ENCODE measurements around the gene BAIAP2.

BAIAP2 gene

GRCh38 chr17:81128774-81129173, 93.8 kb downstream of the BAIAP2 start:
- no peak for DNase-seq

- DNase-seq: no peak
Measured at GRCh38 chr17:81129289-81129688, 94.3 kb downstream of the BAIAP2 start.

GRCh38 chr17:81129711-81130367, 94.9 kb downstream of the BAIAP2 start:
- no peak for DNase-seq

GRCh38 chr17:81130385-81131361, 95.7 kb downstream of the BAIAP2 start:
- no peak for DNase-seq

GRCh38 chr17:81131486-81132196, 96.7 kb downstream of the BAIAP2 start:
- DNase-seq: no peak

- DNase-seq: peak; percentile 35 to 44
Measured at GRCh38 chr17:81132197-81132540, 97.2 kb downstream of the BAIAP2 start.

- DNase-seq: no peak
Measured at GRCh38 chr17:81132770-81133723, 98.1 kb downstream of the BAIAP2 start.

GRCh38 chr17:81134064-81134781, 99.3 kb downstream of the BAIAP2 start:
- DNase-seq: no peak

- peak; percentile 73 to 83 for DNase-seq
Measured at GRCh38 chr17:81135505-81136278, 100.7 kb downstream of the BAIAP2 start.

- no peak for DNase-seq
Measured at GRCh38 chr17:81136366-81136765, 101.4 kb downstream of the BAIAP2 start.

GRCh38 chr17:81137248-81137647, 102.3 kb downstream of the BAIAP2 start:
- no peak for DNase-seq

GRCh38 chr17:81138083-81138482, 103.1 kb downstream of the BAIAP2 start:
- no peak for DNase-seq

- no peak for DNase-seq
Measured at GRCh38 chr17:81138500-81138899, 103.5 kb downstream of the BAIAP2 start.

GRCh38 chr17:81139428-81139827, 104.5 kb downstream of the BAIAP2 start:
- DNase-seq: no peak

GRCh38 chr17:81140018-81140417, 105.1 kb downstream of the BAIAP2 start:
- no peak for DNase-seq

- DNase-seq: no peak
Measured at GRCh38 chr17:81140695-81141094, 105.7 kb downstream of the BAIAP2 start.

- DNase-seq: peak; percentile 87 to 88
Measured at GRCh38 chr17:81142301-81143199, 107.6 kb downstream of the BAIAP2 start.

GRCh38 chr17:81143200-81143527, 108.2 kb downstream of the BAIAP2 start:
- DNase-seq: no peak

GRCh38 chr17:81143717-81144422, 108.9 kb downstream of the BAIAP2 start:
- no peak for DNase-seq

Measured in SHP77 (cell line).